ENCODE results near the gene SYT11. TPM values are rescaled to one million over a fixed set of nuclear protein-coding genes. Genes with fewer than 3 reads are reported as not detected.
A peak's percentile ranks its signal among the peaks of the same experiment; 100 is the strongest.

The SYT11 gene
- total and polyA plus RNA-seq, 9 of the 15 experiments (the other 6 are each of a cell fraction or from before 2014, with no cell fraction given) = 0.05 to 0.18 (median 0.11) TPM

DNA sequence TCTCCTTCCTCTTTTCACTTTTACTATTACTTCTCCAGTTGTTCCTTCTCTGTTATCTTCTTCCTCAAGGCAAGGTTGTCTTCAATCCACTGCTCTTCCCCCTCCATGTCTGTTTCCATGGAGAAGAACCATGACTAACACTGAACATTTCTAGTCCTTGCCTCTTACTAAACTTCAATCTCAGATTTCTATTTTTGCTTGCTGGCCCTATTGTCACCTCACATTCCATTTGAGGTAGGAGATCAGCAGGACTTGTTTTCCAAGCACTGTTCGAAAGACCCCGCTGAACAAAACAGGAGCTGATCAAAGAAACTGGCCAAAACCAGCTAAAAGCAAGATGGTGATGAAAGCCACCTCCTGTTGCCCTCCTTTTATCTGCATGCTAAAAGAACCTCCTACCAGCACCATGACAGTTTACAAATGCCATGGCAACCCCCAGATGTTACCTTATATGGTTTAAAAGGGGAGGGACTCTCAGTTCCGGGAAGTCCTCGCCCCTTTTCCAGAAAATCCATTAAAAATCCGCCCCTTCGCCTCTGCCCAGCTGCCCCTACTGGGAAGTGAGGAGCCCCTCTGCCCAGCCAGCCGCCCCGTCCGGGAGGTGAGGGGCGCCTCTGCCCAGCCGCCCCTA lies 25.0 kb upstream of the SYT11 start (continued):
- TF ChIP-seq L3MBTL2 (IDR thresholded peaks at IDR 0.05) = peak; percentile 34; the same call in 1 of the 2 replicates
- TF ChIP-seq, protein P1, sequence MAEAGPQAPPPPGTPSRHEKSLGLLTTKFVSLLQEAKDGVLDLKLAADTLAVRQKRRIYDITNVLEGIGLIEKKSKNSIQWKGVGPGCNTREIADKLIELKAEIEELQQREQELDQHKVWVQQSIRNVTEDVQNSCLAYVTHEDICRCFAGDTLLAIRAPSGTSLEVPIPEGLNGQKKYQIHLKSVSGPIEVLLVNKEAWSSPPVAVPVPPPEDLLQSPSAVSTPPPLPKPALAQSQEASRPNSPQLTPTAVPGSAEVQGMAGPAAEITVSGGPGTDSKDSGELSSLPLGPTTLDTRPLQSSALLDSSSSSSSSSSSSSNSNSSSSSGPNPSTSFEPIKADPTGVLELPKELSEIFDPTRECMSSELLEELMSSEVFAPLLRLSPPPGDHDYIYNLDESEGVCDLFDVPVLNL (CRISPR knock-in tag; IDR thresholded peaks at IDR 0.05; ENCODE audit: low read depth) = no peak
- no peak for TF ChIP-seq SIX5 (IDR thresholded peaks at IDR 0.05; ENCODE audit: borderline replicate concordance in 1 of 2, insufficient read depth in 1 of 2, low read depth in 1 of 2, low read length in 2 of 2)
- TF ChIP-seq NR2C1 (IDR thresholded peaks at IDR 0.05) = peak; percentile 58
- TF ChIP-seq NR2C1 (tag; IDR thresholded peaks at IDR 0.05) = no peak
- no peak for TF ChIP-seq HOXB6 (CRISPR knock-in tag; IDR thresholded peaks at IDR 0.05; ENCODE audit: borderline replicate concordance)
- TF ChIP-seq, protein P2, sequence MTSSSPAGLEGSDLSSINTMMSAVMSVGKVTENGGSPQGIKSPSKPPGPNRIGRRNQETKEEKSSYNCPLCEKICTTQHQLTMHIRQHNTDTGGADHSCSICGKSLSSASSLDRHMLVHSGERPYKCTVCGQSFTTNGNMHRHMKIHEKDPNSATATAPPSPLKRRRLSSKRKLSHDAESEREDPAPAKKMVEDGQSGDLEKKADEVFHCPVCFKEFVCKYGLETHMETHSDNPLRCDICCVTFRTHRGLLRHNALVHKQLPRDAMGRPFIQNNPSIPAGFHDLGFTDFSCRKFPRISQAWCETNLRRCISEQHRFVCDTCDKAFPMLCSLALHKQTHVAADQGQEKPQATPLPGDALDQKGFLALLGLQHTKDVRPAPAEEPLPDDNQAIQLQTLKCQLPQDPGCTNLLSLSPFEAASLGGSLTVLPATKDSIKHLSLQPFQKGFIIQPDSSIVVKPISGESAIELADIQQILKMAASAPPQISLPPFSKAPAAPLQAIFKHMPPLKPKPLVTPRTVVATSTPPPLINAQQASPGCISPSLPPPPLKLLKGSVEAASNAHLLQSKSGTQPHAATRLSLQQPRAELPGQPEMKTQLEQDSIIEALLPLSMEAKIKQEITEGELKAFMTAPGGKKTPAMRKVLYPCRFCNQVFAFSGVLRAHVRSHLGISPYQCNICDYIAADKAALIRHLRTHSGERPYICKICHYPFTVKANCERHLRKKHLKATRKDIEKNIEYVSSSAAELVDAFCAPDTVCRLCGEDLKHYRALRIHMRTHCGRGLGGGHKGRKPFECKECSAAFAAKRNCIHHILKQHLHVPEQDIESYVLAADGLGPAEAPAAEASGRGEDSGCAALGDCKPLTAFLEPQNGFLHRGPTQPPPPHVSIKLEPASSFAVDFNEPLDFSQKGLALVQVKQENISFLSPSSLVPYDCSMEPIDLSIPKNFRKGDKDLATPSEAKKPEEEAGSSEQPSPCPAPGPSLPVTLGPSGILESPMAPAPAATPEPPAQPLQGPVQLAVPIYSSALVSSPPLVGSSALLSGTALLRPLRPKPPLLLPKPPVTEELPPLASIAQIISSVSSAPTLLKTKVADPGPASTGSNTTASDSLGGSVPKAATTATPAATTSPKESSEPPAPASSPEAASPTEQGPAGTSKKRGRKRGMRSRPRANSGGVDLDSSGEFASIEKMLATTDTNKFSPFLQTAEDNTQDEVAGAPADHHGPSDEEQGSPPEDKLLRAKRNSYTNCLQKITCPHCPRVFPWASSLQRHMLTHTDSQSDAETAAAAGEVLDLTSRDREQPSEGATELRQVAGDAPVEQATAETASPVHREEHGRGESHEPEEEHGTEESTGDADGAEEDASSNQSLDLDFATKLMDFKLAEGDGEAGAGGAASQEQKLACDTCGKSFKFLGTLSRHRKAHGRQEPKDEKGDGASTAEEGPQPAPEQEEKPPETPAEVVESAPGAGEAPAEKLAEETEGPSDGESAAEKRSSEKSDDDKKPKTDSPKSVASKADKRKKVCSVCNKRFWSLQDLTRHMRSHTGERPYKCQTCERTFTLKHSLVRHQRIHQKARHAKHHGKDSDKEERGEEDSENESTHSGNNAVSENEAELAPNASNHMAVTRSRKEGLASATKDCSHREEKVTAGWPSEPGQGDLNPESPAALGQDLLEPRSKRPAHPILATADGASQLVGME (CRISPR knock-in tag; IDR thresholded peaks at IDR 0.05) = peak; percentile 71; the same call in 1 of the 2 replicates
- 0 out of 2 replicates have a peak, but pooled peaks have one; percentile 35 for TF ChIP-seq HINFP (tag; conservative IDR thresholded peaks at IDR 0.05; ENCODE audit: low read depth)
- TF ChIP-seq RFX5 (IDR thresholded peaks at IDR 0.05; ENCODE audit: low read depth, low read length) = no peak
- no peak for TF ChIP-seq ASH1L (IDR thresholded peaks at IDR 0.05; ENCODE audit: borderline replicate concordance, low read depth, partially characterized antibody)
- peak; percentile 44; the same call in 1 of the 2 replicates for TF ChIP-seq MYC (IDR thresholded peaks at IDR 0.05; ENCODE audit: low read depth, low read length)
- no peak for TF ChIP-seq MYC (CRISPR knock-in tag; IDR thresholded peaks at IDR 0.05; ENCODE audit: borderline replicate concordance, low read depth)
- no peak for TF ChIP-seq ZNF324 (CRISPR knock-in tag; IDR thresholded peaks at IDR 0.05)
- TF ChIP-seq POLR2H (tag; IDR thresholded peaks at IDR 0.05; ENCODE audit: low read depth) = peak; percentile 81
- no peak for TF ChIP-seq ZMIZ1 (IDR thresholded peaks at IDR 0.05; ENCODE audit: low read depth in 2 of 2, low read length in 2 of 2)
